H9 (cell line): ENCODE measurements around the gene HES4. TPM values are rescaled to one million over a fixed set of nuclear protein-coding genes. Genes with fewer than 3 reads are reported as not detected.

ENCODE experiments used
- DNase-seq: peaks from one replicate; pipeline ENCODE4 v3.0.0-alpha.2; 2017
- H2AFZ ChIP-seq: one replicate; pipeline ENCODE4 v1.6.1; 2013; ENCODE audit warnings: mild to moderate bottlenecking, low read length, control low read depth, moderate library complexity
- H2AK5ac ChIP-seq: 2 replicates; pipeline ENCODE4 v1.6.1; 2013; ENCODE audit warnings: low read length, control low read depth, mixed read lengths; ENCODE audit not compliant: insufficient read length
- H2BK120ac ChIP-seq: one replicate; pipeline ENCODE4 v1.6.1; 2013; ENCODE audit warnings: low read depth, mild to moderate bottlenecking, low read length, control low read depth, inconsistent platforms; ENCODE audit not compliant: poor library complexity, severe bottlenecking
- H2BK12ac ChIP-seq: 2 replicates; pipeline ENCODE4 v1.6.1; 2013; ENCODE audit warnings: low read length, control low read depth, mixed read lengths, low read depth; ENCODE audit not compliant: insufficient read length
- H2BK15ac ChIP-seq: 2 replicates; pipeline ENCODE4 v1.6.1; 2013; ENCODE audit warnings: low read depth, low read length, control low read depth
- H2BK20ac ChIP-seq: one replicate; pipeline ENCODE4 v1.6.1; 2013; ENCODE audit warnings: low read depth, mild to moderate bottlenecking, low read length, control low read depth, inconsistent platforms; ENCODE audit not compliant: poor library complexity, severe bottlenecking
- H2BK5ac ChIP-seq: 2 replicates; pipeline ENCODE4 v1.6.1; 2013; ENCODE audit warnings: low read length, control low read depth, mixed read lengths; ENCODE audit not compliant: insufficient read length
- H3K14ac ChIP-seq: 2 replicates; pipeline ENCODE4 v1.6.1; 2013; ENCODE audit warnings: low read length, control low read depth; ENCODE audit not compliant: insufficient read depth
- H3K18ac ChIP-seq: 2 replicates; pipeline ENCODE4 v1.6.1; 2013; ENCODE audit warnings: low read depth, mild to moderate bottlenecking, mixed read lengths, low read length, control low read depth; ENCODE audit not compliant: insufficient read length
- H3K23ac ChIP-seq: 2 replicates; pipeline ENCODE4 v1.6.1; 2013; ENCODE audit warnings: low read length, control low read depth, mixed read lengths, low read depth; ENCODE audit not compliant: insufficient read length
- H3K23me2 ChIP-seq: 2 replicates; pipeline ENCODE4 v1.6.1; 2013; ENCODE audit warnings: low read depth, mild to moderate bottlenecking, mixed read lengths, low read length, control low read depth; ENCODE audit not compliant: insufficient read length, poor library complexity, severe bottlenecking
- H3K27ac ChIP-seq: 2 replicates; pipeline ENCODE4 v1.5.1; 2013; ENCODE audit warnings: low read length, control low read depth, mixed read lengths, low read depth; ENCODE audit not compliant: insufficient read length
- H3K27me3 ChIP-seq: 2 replicates; pipeline ENCODE4 v1.6.1; 2013; ENCODE audit warnings: low read length, control low read depth, inconsistent platforms; ENCODE audit not compliant: insufficient read depth
- H3K4ac ChIP-seq: 2 replicates; pipeline ENCODE4 v1.6.1; 2013; ENCODE audit warnings: low read depth, mild to moderate bottlenecking, control low read depth, inconsistent platforms, low read length, moderate library complexity
- H3K4me1 ChIP-seq: 2 replicates; pipeline ENCODE4 v1.6.1; 2013; ENCODE audit warnings: low read length, control low read depth, inconsistent platforms; ENCODE audit not compliant: insufficient read depth
- H3K4me2 ChIP-seq: 2 replicates; pipeline ENCODE4 v1.6.1; 2013; ENCODE audit warnings: low read length, control low read depth, mixed read lengths; ENCODE audit not compliant: insufficient read length, insufficient read depth
- H3K56ac ChIP-seq: 2 replicates; pipeline ENCODE4 v1.6.1; 2013; ENCODE audit warnings: low read depth, mild to moderate bottlenecking, mixed read lengths, low read length, control low read depth; ENCODE audit not compliant: insufficient read length
- H3K79me1 ChIP-seq: 2 replicates; pipeline ENCODE4 v1.6.1; 2013; ENCODE audit warnings: low read depth, mild to moderate bottlenecking, moderate library complexity, low read length, control low read depth, inconsistent platforms; ENCODE audit not compliant: insufficient read depth, poor library complexity, severe bottlenecking
- H3K79me2 ChIP-seq: 2 replicates; pipeline ENCODE4 v1.6.1; 2013; ENCODE audit warnings: low read length, control low read depth, inconsistent platforms; ENCODE audit not compliant: insufficient read depth
- H3K9ac ChIP-seq: 2 replicates; pipeline ENCODE4 v1.6.1; 2013; ENCODE audit warnings: low read length, control low read depth, mixed read lengths; ENCODE audit not compliant: insufficient read length; ENCODE audit errors: extremely low read depth
- H3K9me3 ChIP-seq: one replicate; pipeline ENCODE4 v1.6.1; 2013; ENCODE audit warnings: low read depth, low read length, inconsistent platforms; ENCODE audit not compliant: control insufficient read depth
- H3T11ph ChIP-seq: one replicate; pipeline ENCODE4 v1.6.1; 2013; ENCODE audit warnings: mild to moderate bottlenecking, low read length, control low read depth, inconsistent platforms
- H4K20me1 ChIP-seq: one replicate; pipeline ENCODE4 v1.6.1; 2013; ENCODE audit not compliant: control insufficient read depth, insufficient read length, insufficient read depth
- H4K5ac ChIP-seq: 2 replicates; pipeline ENCODE4 v1.6.1; 2013; ENCODE audit warnings: low read depth, mild to moderate bottlenecking, mixed read lengths, low read length, control low read depth; ENCODE audit not compliant: insufficient read length
- H4K8ac ChIP-seq: replicated peaks from 2 replicates; pipeline ENCODE4 v1.6.1; 2013; ENCODE audit warnings: low read length, control low read depth, mixed read lengths, low read depth; ENCODE audit not compliant: insufficient read length
- H4K91ac ChIP-seq: 2 replicates; pipeline ENCODE4 v1.6.1; 2013; ENCODE audit warnings: low read depth, mild to moderate bottlenecking, moderate library complexity, mixed read lengths, low read length, control low read depth; ENCODE audit not compliant: insufficient read length
- H3K27ac Mint-ChIP-seq, 3 experiments: 2 replicates in 2 of 3; 3 replicates in 1 of 3; pipeline ENCODE4 v1.8.0; 2020 to 2021; ENCODE audit warnings: mixed read lengths in 3 of 3, mild to moderate bottlenecking in 1 of 3, moderate library complexity in 1 of 3
- H3K27me3 Mint-ChIP-seq: 2 replicates; pipeline ENCODE4 v1.8.0; 2021; ENCODE audit warnings: low read depth, mild to moderate bottlenecking, moderate library complexity, mixed read lengths
- H3K36me3 Mint-ChIP-seq, 3 experiments: 2 replicates in 2 of 3; 3 replicates in 1 of 3; pipeline ENCODE4 v1.8.0; 2020 to 2021; ENCODE audit warnings: low read depth in 3 of 3, mixed read lengths in 3 of 3; ENCODE audit not compliant: insufficient read depth in 1 of 3
- H3K4me1 Mint-ChIP-seq, 2 experiments: 2 replicates each; pipeline ENCODE4 v1.8.0; 2020; ENCODE audit warnings: mixed read lengths in 2 of 2
- H3K4me3 Mint-ChIP-seq, 2 experiments: 2 replicates in 1 of 2; 3 replicates in 1 of 2; pipeline ENCODE4 v1.8.0; 2020 to 2021; ENCODE audit warnings: mild to moderate bottlenecking in 2 of 2, mixed read lengths in 2 of 2, moderate library complexity in 1 of 2
- H3K9me3 Mint-ChIP-seq, 2 experiments: 2 replicates in 1 of 2; 3 replicates in 1 of 2; pipeline ENCODE4 v1.8.0; 2020; ENCODE audit warnings: mild to moderate bottlenecking in 2 of 2, mixed read lengths in 2 of 2, moderate library complexity in 1 of 2
- CTCF ChIP-seq: fragments of 200-600 bp; sonication (generic); conservative IDR thresholded peaks from 3 replicates; pipeline ENCODE4 v1.8.0; 2021; ENCODE audit warnings: antibody characterized with exemption, mild to moderate bottlenecking
- WGBS: extraction: QIAGEN DNeasy Blood & Tissue Kit; methylation state at CpG from one replicate; pipeline ENCODE4 v1.1.7; 2013; ENCODE audit warnings: missing lambda C conversion rate, low lambda C conversion rate, mixed read lengths; ENCODE audit not compliant: insufficient read length; ENCODE audit errors: extremely low coverage; 5-methylcytosine and 5-hydroxymethylcytosine counted together
- total RNA-seq: library from RNA; stranded (reverse); gene quantifications from 2 replicates; pipeline ENCODE4 v1.2.1, GENCODE V29; 2021

Gene HES4
- total RNA-seq, 1 experiment from 2014 or later, result 4.0 TPM

- H3K4me2 ChIP-seq, result no peak overlapping the region
- no peak overlapping the region for H3K9ac ChIP-seq
- no peaks in the 10 kb centered on the region for H3K9me3 ChIP-seq
- H3K56ac ChIP-seq, result no peak overlapping the region
- Mint-ChIP-seq H3K27ac (no peak overlapping the region), H3K9me3 (peaks cover 4 to 6% of the 10 kb centered on the region in 2 experiments), H3K4me1 (0 out of 4 replicates have a peak, but pooled peaks cover 0 to 4% of the 10 kb centered on the region in 2 experiments), H3K27me3 (peaks cover 83% of the 10 kb centered on the region), H3K4me3 (no peak overlapping the region), H3K36me3 (peaks cover 0 to 5% (median 4%) of the 10 kb centered on the region in 3 experiments; a peak in 4 of 7 replicates)
- H2AFZ ChIP-seq, result no peak overlapping the region
- H4K91ac ChIP-seq, result no peak overlapping the region
- no peak overlapping the region for H2BK5ac ChIP-seq
- H2AK5ac ChIP-seq, result no peak overlapping the region
- no peak overlapping the region for H3T11ph ChIP-seq
- H3K79me1 ChIP-seq, result no peaks in the 10 kb centered on the region
- H2BK12ac ChIP-seq, result no peak overlapping the region
- no peak overlapping the region for H3K18ac ChIP-seq
- no peak overlapping the region for H4K5ac ChIP-seq
- TF ChIP-seq CTCF, result no peak
- no peaks in the 10 kb centered on the region for H3K4me1 ChIP-seq
- no peak overlapping the region for H2BK120ac ChIP-seq
- H2BK20ac ChIP-seq, result no peak overlapping the region
- H4K20me1 ChIP-seq, result no peaks in the 10 kb centered on the region
- no peak overlapping the region for H3K23ac ChIP-seq
- no peak overlapping the region for H2BK15ac ChIP-seq
- peaks cover 2% of the 10 kb centered on the region; the same call in 1 of the 2 replicates for H3K27me3 ChIP-seq
- no CpG with 5 or more reads among the region's 43 CpGs for WGBS
- H3K79me2 ChIP-seq, result no peaks in the 10 kb centered on the region
- DNase-seq, result no peak
- H3K23me2 ChIP-seq, result no peaks in the 10 kb centered on the region
- no peak overlapping the region for H3K14ac ChIP-seq
- no peak overlapping the region for H3K27ac ChIP-seq
- H4K8ac ChIP-seq, result no peak overlapping the region
- H3K4ac ChIP-seq, result no peak overlapping the region
Measured at GRCh38 chr1:982765-983436, 17.0 kb downstream of the HES4 start.
